LNCaP clone FGC (cell line): ENCODE results near the gene PDLIM5.

Experiments
- DNase-seq: peaks from one replicate; pipeline ENCODE4 v3.0.0-alpha.2; 2011; ENCODE audit warnings: low read depth
- H3K4me3 ChIP-seq: 2 replicates; pipeline ENCODE4 v1.5.1; 2011; ENCODE audit warnings: mild to moderate bottlenecking, low read depth, low read length, control low read depth
- CTCF ChIP-seq: IDR thresholded peaks from 2 replicates; pipeline ENCODE4 v1.5.1; 2012; ENCODE audit warnings: mild to moderate bottlenecking; ENCODE audit not compliant: control insufficient read depth, insufficient read depth; ENCODE audit errors: extremely low read depth

The PDLIM5 gene

GRCh38 chr4:94426783-94427182 lies 25.0 kb upstream of the PDLIM5 start:
- TF ChIP-seq CTCF, result no peak
- no peak for DNase-seq
- H3K4me3 ChIP-seq, result no peak overlapping the region

GRCh38 chr4:94428884-94429283 lies 22.9 kb upstream of the PDLIM5 start:
- no peak for TF ChIP-seq CTCF
- peak; percentile 88 for DNase-seq
- H3K4me3 ChIP-seq, result no peak overlapping the region; the same call in 1 of the 2 replicates

GRCh38 chr4:94430406-94430805 lies 21.3 kb upstream of the PDLIM5 start:
- no peak overlapping the region for H3K4me3 ChIP-seq

GRCh38 chr4:94431388-94431787 lies 20.4 kb upstream of the PDLIM5 start:
- no peak overlapping the region for H3K4me3 ChIP-seq
- no peak for DNase-seq
- no peak for TF ChIP-seq CTCF

More at GRCh38 chr4:94430406-94430805, 21.3 kb upstream of the PDLIM5 start:
- TF ChIP-seq CTCF, result no peak
- no peak for DNase-seq

- DNase-seq, result no peak
- no peak overlapping the region for H3K4me3 ChIP-seq
- no peak for TF ChIP-seq CTCF
These were observed 17.2 kb upstream of the PDLIM5 start for GRCh38 chr4:94434505-94434904.

- H3K4me3 ChIP-seq, result no peak overlapping the region
- no peak for DNase-seq
- no peak for TF ChIP-seq CTCF
These were observed 15.9 kb upstream of the PDLIM5 start for GRCh38 chr4:94435874-94436273.

- TF ChIP-seq CTCF, result no peak
- H3K4me3 ChIP-seq, result no peak overlapping the region
- DNase-seq, result no peak
These were observed 15.2 kb upstream of the PDLIM5 start for GRCh38 chr4:94436512-94436911.
